Panc1 (cell line): ENCODE results near the gene CDKAL1. TPM values are rescaled to one million over a fixed set of nuclear protein-coding genes. Genes with fewer than 3 reads are reported as not detected.

Experiments
- ATAC-seq: fragments of 200-7000 bp; cut with Tn5 transposase; 2 replicates; pipeline ENCODE4 v1.9.1; 2020; ENCODE audit warnings: mild to moderate bottlenecking, moderate library complexity
- BruUV-seq: library from RNA; stranded (reverse); fragments of 400-500 nt; replicated peaks from 2 replicates; lab custom pipeline; 2021; lab: Mats Ljungman, UMichigan
- CTCF ChIA-PET: fragments of 300-600 bp; sonication (Branson Sonifier 250); formaldehyde crosslinking; loops from one replicate; lab custom pipeline; 2022; ENCODE audit warnings: antibody characterized with exemption; lab: Charles Lee
- POLR2A ChIA-PET: fragments of 300-600 bp; sonication (Branson Sonifier 250); formaldehyde crosslinking; loops from one replicate; lab custom pipeline; 2022; ENCODE audit warnings: antibody characterized with exemption; lab: Charles Lee
- DNase-seq: peaks from one replicate; pipeline ENCODE4 v3.0.0-alpha.2; 2010; ENCODE audit warnings: low read depth, low spot score
- H3K27ac ChIP-seq: 2 replicates; pipeline ENCODE4 v1.5.1; 2011; ENCODE audit warnings: mild to moderate bottlenecking, low read length, inconsistent platforms
- H3K27me3 ChIP-seq: fragments of 200-500 bp; sonication (Bioruptor generic); 2 replicates; pipeline ENCODE4 v1.6.0; 2014; ENCODE audit warnings: low read length, inconsistent platforms; ENCODE audit not compliant: control insufficient read depth, insufficient read depth
- H3K36me3 ChIP-seq: fragments of 200-500 bp; sonication (Bioruptor generic); 2 replicates; pipeline ENCODE4 v1.5.1; 2014; ENCODE audit warnings: inconsistent platforms, mild to moderate bottlenecking, low read length, moderate library complexity; ENCODE audit not compliant: control insufficient read depth, insufficient read depth
- H3K4me1 ChIP-seq: 2 replicates; pipeline ENCODE4 v1.5.1; 2011; ENCODE audit warnings: inconsistent platforms, mild to moderate bottlenecking, low read length, moderate library complexity; ENCODE audit not compliant: control insufficient read depth, insufficient read depth
- H3K4me3 ChIP-seq, 2 experiments: 2 replicates each; pipeline ENCODE4 v1.5.1; 2011 to 2012; ENCODE audit warnings: low read depth in 2 of 2, low read length in 2 of 2, mild to moderate bottlenecking in 2 of 2, inconsistent platforms in 1 of 2, moderate library complexity in 1 of 2
- H3K9me3 ChIP-seq: fragments of 200-500 bp; sonication (Bioruptor generic); 2 replicates; pipeline ENCODE4 v1.5.1; 2014; ENCODE audit warnings: low read depth, mild to moderate bottlenecking, inconsistent platforms, low read length, moderate library complexity; ENCODE audit not compliant: control insufficient read depth, insufficient read depth
- CTCF ChIP-seq: fragments of 450-650 bp; IDR thresholded peaks from 2 replicates; pipeline ENCODE4 v1.5.1; 2017; ENCODE audit warnings: mild to moderate bottlenecking
- POLR2AphosphoS5 ChIP-seq: IDR thresholded peaks from 2 replicates; pipeline ENCODE4 v1.6.1; 2012; ENCODE audit warnings: mild to moderate bottlenecking, low read depth, low read length, moderate library complexity
- REST ChIP-seq, 2 experiments: IDR thresholded peaks; 2 replicates each; pipeline ENCODE4 v1.6.1; 2011 to 2012; ENCODE audit warnings: low read depth in 2 of 2, control low read depth in 1 of 2, low read length in 1 of 2, mild to moderate bottlenecking in 1 of 2, moderate library complexity in 1 of 2; ENCODE audit not compliant: insufficient read depth in 1 of 2
- SIN3A ChIP-seq: IDR thresholded peaks from 2 replicates; pipeline ENCODE4 v1.6.1; 2012; ENCODE audit warnings: low read depth, mild to moderate bottlenecking, low read length, moderate library complexity, borderline replicate concordance; ENCODE audit not compliant: insufficient read depth
- TCF7L2 ChIP-seq: IDR thresholded peaks from 2 replicates; pipeline ENCODE4 v1.6.1; 2011; ENCODE audit warnings: mild to moderate bottlenecking, low read depth, low read length, inconsistent platforms
- in situ Hi-C: cut with HindIII; loops from 2 replicates; pipeline ENCODE4 v1.10.0; 2016; ENCODE audit warnings: low sequenced_read_pairs, low pct_unique_long_range_greater_than_20kb
- intact Hi-C: fragments of 100-400 bp; cut with micrococcal nuclease; formaldehyde crosslinking; loops from one replicate; pipeline ENCODE4 v1.10.0; 2022; ENCODE audit not compliant: unreplicated experiment
- total RNA-seq: library from RNA; stranded (reverse); gene quantifications from one replicate; pipeline ENCODE4 v1.2.1, GENCODE V29; 2021; ENCODE audit not compliant: unreplicated experiment

CDKAL1 gene
- total RNA-seq, 1 experiment from 2014 or later, result 14.5 TPM

- in situ Hi-C loops (no loop called here), intact Hi-C loops (no loop called here)
- no peak overlapping the region for H3K4me3 ChIP-seq
- POLR2A ChIA-PET, result no interaction called here
- no peak for DNase-seq
- TF ChIP-seq SIN3A, result no peak
- TF ChIP-seq POLR2AphosphoS5, result no peak
- no peak for TF ChIP-seq CTCF
- TF ChIP-seq REST (IDR thresholded peaks at IDR 0.05; ENCODE audit: insufficient read depth in 1 of 2, low read depth in 2 of 2, low read length in 1 of 2), result no peak
- no peak for TF ChIP-seq TCF7L2
- ATAC-seq, result no peak
- BruUV-seq, result no TSS peak
- no peak overlapping the region for H3K27ac ChIP-seq
- no peaks in the 10 kb centered on the region for H3K27me3 ChIP-seq
- no peaks in the 10 kb centered on the region for H3K4me1 ChIP-seq
- CTCF ChIA-PET, result no interaction called here
- H3K36me3 ChIP-seq, result no peaks in the 10 kb centered on the region
- H3K9me3 ChIP-seq, result no peaks in the 10 kb centered on the region
These were observed 693.2 kb downstream of the CDKAL1 start for GRCh38 chr6:21227486-21227885.

- in situ Hi-C loops, result no loop called here
- no peak for ATAC-seq
- Histone ChIP-seq H3K9me3 (no peaks in the 10 kb centered on the region), H3K4me1 (no peaks in the 10 kb centered on the region), H3K4me3 (no peak overlapping the region), H3K27me3 (no peaks in the 10 kb centered on the region), H3K27ac (no peak overlapping the region), H3K36me3 (no peaks in the 10 kb centered on the region)
- DNase-seq, result no peak
- BruUV-seq, result no TSS peak
- intact Hi-C loops, result no loop called here
- POLR2A ChIA-PET, result no interaction called here
- TF ChIP-seq CTCF (no peak), POLR2AphosphoS5 (no peak), TCF7L2 (no peak), SIN3A (no peak), REST (IDR thresholded peaks at IDR 0.05; ENCODE audit: insufficient read depth in 1 of 2, low read depth in 2 of 2, low read length in 1 of 2) (no peak)
- CTCF ChIA-PET, result no interaction called here
These were observed 694.2 kb downstream of the CDKAL1 start for GRCh38 chr6:21228411-21228810.
